KG1 (cell line): ENCODE results near the gene TLK2.
"Not testable (repeated sequence)": the region's sequence is repeated elsewhere in the genome, so short reads cannot be mapped to it uniquely, and the experiment has no call there.

Experiments used
- DNase-seq: peaks from one replicate; lab custom pipeline; 2025; lab: John Stamatoyannopoulos, UW

TLK2 gene

DNA sequence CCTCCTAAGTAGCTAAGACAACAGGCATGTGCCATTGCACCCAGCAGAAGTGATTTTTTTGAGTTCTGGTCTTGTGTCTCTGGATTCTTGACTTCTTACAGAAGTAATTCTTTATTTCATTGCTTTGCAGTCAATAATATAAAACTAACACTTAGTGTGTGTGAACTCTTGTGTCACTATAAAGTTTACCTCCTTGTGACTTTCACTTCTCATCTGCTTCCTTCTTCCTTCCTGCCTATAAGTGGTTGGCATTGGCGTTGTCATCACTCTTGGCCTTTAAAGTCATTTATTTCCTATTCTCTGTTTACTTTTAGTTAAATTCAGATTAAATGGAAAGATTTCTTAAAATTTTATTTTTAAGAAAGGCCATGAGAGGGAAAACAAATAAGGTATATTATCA is 12.4 kb downstream of the TLK2 start:
- DNase-seq = not testable (repeated sequence)

- DNase-seq = not testable (repeated sequence)
Observed at GRCh38 chr17:62493049-62493655, 14.5 kb downstream of the TLK2 start.

- DNase-seq = not testable (repeated sequence)
Observed at GRCh38 chr17:62494073-62494472, 15.4 kb downstream of the TLK2 start.

DNA sequence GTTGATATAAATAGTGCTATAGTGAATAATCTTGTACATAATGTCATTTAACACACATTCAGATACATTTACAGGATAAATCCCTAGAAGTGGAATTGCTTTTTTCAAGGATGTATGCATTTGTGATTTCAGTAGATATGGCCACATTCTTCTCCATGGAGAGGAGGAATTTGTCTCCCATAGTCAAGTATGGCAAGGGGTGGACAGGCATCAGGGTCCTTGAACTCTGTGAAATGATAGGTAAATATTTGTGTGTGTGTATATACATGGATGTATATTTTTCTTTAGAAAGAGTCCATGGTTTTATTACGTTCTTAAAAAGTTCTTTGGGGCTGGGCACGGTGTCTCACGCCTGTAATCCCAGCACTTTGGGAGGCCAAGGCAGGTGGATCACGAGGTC is 17.7 kb downstream of the TLK2 start:
- DNase-seq = not testable (repeated sequence)

- not testable (repeated sequence) for DNase-seq
Observed at GRCh38 chr17:62498796-62499195, 20.2 kb downstream of the TLK2 start.

DNA sequence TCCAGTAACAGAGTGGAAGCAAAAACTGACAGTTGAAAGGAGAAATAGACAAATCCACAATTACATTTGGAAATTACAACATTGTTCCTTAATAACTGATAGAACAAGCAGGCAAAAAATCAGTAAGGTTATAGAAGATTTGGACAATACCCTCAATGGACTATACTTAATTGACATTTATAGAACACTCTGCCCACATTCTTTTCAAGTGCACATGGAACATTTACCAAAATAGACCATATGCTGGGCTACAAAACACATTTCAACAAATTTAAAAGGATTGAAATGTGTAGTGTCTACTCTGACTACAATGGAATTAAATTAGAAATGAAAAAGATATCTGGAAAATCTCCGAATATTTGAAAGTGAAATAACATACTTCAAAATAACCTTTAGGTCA is 21.8 kb downstream of the TLK2 start:
- not testable (repeated sequence) for DNase-seq

GRCh38 chr17:62504857-62505256 is 26.2 kb downstream of the TLK2 start:
- DNase-seq = not testable (repeated sequence)

GRCh38 chr17:62507191-62507836 is 28.7 kb downstream of the TLK2 start:
- DNase-seq = not testable (repeated sequence)

GRCh38 chr17:62510247-62510819 is 31.7 kb downstream of the TLK2 start:
- DNase-seq = not testable (repeated sequence)

- not testable (repeated sequence) for DNase-seq
Observed at GRCh38 chr17:62511014-62511413, 32.4 kb downstream of the TLK2 start.

DNA sequence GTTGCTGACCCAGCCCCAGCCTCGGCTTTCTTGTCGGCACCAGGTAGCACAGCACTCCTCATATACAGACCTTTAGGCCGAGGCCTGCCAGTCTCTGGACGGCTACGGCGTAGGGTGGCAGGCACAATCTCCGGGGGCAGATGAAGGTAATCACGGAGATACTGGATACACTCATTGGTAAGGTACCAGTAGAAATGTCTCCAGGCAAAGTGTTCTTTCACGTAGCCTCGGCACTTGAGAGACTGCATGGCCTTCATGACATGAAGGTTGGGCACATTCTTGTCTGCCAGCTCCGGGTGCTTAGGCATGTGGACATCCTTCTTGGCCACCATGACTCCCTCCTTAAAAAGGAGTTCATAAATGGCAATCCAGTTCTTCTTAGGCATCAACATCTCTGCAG is 37.8 kb downstream of the TLK2 start:
- DNase-seq = not testable (repeated sequence)

DNA sequence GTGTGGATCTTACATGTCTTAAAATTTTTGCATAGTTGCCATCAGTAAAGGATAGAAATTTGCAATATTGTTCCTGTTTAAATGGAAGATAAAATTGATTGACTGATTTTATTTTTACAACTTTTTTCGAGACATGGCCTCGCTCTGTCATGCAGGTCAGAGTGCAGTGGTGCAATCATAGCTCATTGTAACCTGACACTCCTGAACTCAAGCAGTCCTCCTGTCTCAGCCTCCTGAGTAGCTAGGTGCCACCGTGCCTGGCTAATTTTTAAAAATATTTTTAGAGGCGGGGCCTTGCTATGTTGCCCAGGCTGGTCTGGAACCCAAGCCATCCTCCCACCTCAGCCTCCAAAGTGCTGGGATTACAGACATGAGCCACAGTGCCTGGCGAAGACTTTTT is 42.7 kb downstream of the TLK2 start:
- not testable (repeated sequence) for DNase-seq

DNA sequence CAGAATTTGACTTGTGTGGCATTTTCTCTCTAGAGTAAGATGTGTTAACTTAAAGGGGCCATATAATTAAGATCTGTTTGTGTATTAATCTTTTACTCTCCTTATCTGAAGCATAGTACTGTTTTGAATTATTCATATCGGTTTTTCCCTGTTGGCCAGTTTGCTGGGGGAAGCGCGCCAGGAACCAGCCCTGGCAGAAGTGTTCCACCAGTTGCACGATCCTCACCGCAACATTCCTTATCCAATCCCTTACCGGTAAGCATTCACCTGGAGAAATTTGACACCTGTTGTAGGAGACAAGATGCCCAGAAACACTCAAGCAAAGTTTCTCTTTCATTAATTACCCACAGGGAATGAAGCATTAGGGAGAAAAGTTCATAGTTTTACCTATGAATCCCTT is 45.5 kb downstream of the TLK2 start:
- not testable (repeated sequence) for DNase-seq

- not testable (repeated sequence) for DNase-seq
Observed at GRCh38 chr17:62525317-62525716, 46.7 kb downstream of the TLK2 start.

- DNase-seq = not testable (repeated sequence)
Observed at GRCh38 chr17:62530936-62531335, 52.3 kb downstream of the TLK2 start.

DNA sequence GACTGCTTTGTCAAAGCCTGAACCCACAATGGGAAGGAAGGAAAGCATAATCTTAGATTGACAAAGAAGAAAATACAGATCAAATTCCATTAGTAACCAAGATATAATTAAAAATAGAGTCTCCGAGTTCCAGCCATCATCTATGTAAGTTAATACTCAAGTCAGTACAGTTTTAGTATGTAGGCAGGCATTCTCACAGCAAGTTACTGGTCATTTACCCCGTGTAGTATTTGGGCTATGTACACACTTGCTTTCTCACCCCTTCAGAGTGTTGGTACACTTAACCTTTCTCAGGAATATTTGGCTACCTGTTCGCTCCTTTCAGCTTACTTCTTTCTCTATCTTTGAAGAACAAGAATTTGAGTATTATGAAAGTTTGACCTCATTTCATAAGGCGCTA is 57.9 kb downstream of the TLK2 start:
- not testable (repeated sequence) for DNase-seq

- DNase-seq = not testable (repeated sequence)
Observed at GRCh38 chr17:62541073-62541472, 62.4 kb downstream of the TLK2 start.

- DNase-seq = not testable (repeated sequence)
Observed at GRCh38 chr17:62543278-62543775, 64.7 kb downstream of the TLK2 start.

DNA sequence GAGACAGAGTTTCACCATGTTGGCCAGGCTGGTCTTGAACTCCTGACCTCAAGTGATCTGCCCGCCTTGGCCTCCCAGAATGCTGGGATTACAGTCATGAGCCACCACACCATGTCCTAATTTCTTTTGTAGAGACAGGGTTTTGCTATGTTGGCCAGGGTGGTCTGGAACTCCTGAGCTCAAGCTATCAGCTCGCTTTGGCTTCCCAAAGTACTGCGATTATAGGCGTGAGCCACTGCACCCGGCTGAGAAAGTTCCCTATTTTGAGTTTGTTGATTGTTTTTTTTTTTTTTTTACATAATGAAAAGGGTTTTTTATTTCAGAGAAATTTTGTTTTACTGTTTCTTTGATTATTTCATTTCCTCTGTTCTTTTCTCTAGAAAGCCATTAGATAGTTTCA is 67.4 kb downstream of the TLK2 start:
- DNase-seq = not testable (repeated sequence)

DNA sequence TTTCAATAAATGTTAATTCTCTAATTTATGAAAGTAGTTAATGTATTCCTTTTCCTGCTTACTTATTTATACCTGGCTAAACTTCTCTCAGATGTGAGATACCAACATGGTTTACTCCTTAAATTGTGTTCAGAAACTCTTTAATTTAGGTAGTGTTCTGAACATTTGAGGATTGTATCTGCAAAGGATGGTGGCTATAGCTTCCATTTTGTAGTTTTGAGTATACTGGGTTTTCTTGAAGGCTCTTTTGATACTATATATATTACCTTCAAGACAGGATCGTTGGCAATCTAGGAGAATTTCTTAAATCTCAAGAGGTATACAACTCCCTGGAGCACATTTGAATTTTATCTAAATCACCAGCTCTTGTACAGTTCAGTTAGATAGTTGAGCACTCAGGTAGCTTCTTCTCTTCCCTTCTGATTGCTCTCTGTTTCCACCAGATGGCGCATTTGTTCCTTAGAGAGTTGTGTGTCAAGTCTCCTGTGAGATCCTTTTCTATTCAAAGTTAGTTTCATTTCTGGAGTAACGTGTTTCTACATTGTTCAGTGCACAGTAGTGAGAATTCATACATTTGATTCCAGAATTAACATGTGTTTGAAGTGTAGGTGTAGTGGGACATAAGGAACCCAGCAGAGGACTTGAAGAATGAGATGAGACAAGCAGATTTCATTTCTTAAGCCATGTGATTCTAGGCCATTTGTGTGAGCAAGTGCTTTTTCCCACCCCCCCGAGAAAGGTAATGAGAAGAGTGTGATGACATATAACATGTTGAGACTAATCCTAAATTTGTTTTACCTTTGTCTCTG is 74.4 kb downstream of the TLK2 start:
- DNase-seq = peak; percentile 18

DNA sequence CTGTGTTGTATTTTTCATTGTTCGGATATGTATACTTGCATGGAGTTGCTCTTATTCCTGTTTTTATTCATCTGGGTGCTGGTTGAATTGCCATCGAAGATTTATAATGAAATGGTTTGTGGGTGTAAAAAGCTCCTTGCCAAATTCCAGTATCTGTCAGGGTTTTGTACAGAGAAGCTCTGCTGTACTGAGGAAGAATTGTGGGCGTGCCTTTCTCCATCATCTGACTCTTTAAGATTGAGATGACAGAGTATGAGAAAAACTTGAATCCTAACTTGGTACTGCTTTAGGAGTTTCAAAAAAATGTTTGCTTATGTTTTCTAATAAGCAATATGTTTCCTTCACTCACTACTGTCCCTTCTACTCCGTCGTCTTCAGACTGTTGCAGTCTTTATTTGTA is 78.9 kb downstream of the TLK2 start:
- not testable (repeated sequence) for DNase-seq

DNA sequence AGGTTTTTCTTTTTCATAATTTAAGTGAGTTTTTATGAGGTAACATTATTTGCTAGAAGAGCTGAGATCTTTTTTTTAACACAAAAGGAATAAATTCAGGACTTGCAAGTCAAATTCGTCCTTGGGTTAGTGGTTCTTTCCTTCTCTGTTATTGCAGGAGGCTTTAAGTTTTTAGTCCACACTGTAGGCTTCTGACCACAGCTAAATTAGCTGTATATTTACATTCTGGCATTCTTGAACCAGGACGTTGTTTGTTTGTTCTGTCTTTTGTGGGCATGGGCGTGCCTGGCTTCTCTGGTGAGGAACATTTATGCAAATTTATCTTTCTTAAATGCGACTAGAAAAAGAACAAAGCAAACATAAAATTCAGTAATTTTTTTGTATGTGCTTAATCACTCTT is 80.3 kb downstream of the TLK2 start:
- not testable (repeated sequence) for DNase-seq
